Stimulated activated CD4-positive, alpha-beta T cell treated with anti-CD3 and anti-CD28 coated beads, TNF-alpha, amount 100 ng/mL, for 48 hours (primary cell): Measurements from ENCODE around the gene TBRG1.
A peak's percentile ranks its signal among the peaks of the same experiment; 100 is the strongest.

Source experiments
- DNase-seq, 3 donors: peaks; one replicate each; pipeline ENCODE4 v3.0.0-alpha.2; 2020; ENCODE audit warnings: low read depth in 3 of 3

The TBRG1 gene

DNA sequence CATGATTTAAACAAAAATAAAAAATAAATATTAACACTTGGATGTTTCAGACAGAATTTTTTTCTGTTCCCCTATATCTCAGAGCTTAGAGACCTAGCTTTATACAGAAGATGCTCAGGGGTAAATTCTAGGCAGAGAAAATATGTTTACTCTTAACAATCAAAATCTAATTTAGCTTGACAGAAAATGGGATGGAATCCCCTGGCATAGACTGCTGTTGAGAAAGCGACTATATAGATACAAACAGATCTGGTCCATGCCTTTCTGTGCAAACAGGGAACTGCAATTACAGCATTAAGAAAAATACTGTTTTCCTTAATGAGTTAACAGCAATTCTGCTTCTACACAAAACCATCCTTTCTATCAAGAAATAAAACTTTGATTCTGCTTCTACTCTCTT lies 36.3 kb downstream of the TBRG1 start:
- no peak for DNase-seq

DNA sequence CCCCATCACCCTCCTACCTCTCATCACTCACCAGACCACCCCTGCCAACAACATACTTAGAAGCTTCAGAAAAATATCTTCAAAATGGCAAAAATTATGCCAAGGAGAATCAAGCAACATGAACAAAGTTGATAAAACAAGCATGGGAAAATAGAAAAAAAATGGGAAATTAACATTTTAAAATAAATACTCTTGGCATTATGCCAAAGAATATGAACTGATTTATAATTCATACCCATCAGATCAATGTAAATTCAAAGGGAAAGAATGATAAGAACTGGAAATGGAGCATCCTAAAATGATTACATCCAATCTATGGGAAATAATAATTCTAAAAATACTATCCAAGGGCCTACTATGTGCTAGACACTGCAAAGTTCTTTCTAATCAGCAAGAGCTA lies 38.9 kb downstream of the TBRG1 start:
- no peak for DNase-seq

DNA sequence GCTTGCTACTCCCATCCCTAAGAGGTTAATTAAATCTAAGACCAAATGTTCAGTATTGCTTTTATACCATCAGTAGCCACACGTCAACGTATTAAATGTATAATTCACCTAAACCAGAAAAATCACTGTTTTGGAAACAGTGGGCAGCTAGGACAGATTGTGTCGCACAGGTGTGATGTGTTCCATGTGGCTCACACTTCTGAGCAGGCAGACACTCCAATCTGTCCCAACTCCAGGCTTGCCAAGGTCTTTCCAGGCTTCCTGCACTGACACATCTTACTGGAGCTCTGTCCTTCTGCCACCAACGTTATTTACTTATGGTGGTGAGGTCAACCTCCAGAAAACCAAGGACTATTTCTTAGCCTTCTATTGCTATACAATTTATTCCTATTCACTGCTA lies 39.4 kb downstream of the TBRG1 start:
- no peak for DNase-seq

DNA sequence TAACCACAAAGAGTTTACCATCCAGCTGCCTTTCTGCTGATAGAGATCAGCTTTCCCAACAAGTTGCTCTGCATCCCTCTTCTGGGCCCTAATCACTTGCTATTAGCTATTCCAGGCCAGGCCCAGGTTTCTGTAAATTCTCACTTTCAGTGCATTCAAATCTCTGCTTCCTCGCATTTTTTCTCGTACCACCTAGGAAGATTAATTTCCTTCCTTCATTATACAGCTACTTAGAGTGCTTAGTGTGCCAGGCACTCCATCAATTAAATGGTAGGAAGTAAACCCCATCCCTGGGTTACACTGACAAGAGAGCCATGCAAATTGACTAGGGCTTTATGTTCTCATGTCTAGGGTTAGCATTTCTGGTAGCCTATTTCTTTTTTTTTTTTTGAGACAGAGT lies 41.2 kb downstream of the TBRG1 start:
- DNase-seq: no peak

DNA sequence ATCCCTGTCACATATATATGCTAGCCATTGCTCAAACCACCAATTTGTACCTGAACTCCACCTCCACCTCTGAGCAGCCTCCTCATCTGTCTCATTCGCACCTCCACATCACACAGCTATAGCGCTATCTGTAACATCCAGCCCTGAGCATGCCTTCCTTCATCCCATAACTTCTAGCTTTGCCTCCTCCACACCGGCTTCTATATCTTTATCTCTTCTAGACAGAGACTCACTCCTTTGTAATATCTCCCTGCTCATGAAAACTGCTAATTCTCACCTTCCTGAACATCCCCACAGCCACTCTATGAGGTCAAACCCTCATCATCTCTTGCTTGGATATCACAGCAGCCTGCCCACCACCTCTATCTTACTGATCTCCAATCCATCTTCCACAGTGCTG lies 44.9 kb downstream of the TBRG1 start:
- DNase-seq: no peak

DNA sequence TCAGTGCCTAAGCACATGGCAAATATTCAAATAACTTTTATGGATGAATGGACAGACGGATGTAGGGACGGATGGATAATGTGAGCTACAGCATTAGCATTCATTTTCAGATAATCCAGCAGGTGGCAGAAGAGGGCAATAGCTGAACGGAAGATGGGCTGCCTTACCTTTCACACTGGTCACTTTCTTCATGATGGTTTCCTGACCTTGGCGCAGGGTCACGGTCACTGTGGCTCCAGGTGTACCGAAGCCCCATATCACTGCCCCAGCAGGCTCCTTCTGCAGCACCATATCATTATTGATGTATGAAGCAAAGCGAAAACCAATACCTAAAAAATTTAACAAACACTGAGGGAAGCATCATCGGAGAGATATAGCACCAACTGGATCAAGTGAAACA lies 46.5 kb downstream of the TBRG1 start:
- DNase-seq: peak in 2 of 3 donors; percentile 11 to 40

DNA sequence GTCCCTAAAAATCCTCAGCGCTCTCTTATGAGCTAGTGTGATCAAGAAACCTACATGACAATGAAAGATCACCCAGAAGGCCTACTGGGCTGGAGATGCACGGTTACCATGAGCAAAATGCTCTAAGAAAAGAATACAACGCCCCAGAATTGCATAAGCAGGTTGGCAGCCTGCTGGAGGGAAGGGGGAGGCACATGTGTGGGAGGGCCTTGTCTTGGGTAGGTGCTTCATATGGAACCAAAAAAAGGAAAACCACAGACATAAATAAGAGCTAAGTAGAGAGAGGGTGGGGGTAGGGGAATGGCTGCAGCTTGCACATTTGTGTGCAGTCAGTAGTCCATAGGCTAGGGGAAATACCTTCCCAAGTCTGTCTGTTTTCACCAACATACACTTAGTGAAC lies 48.1 kb downstream of the TBRG1 start:
- DNase-seq: no peak

DNA sequence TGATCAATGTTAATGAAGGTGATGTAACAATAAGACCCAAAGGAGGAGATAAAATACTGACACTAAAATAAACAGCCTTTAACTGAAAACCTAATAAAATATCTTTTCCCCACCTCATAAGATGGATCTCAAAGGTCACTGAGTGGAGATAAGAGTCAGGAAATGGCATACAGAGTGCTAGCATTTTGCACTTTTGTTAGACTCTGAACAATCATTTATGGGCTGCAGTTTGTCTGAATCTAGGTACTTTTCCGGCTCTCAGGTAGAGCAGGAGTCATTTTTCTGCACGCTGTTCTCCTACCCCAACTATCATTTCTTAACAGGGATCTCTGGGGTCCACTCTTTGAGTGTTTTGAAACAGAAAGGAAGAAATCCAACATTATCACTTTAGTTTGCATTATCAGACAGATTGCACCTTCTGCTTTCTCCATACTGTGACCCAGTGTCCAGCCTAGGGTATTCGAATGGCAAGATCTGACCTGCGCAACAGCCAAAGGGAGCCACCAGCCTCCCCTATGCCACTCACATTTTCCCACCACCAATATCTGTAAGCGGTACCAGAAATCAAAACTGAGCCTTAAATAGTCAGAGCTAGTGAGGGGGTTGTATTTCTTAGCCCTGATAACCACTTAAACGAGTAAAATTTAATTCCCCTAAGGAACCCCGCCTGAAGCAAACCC lies 50.0 kb downstream of the TBRG1 start:
- DNase-seq: no peak

DNA sequence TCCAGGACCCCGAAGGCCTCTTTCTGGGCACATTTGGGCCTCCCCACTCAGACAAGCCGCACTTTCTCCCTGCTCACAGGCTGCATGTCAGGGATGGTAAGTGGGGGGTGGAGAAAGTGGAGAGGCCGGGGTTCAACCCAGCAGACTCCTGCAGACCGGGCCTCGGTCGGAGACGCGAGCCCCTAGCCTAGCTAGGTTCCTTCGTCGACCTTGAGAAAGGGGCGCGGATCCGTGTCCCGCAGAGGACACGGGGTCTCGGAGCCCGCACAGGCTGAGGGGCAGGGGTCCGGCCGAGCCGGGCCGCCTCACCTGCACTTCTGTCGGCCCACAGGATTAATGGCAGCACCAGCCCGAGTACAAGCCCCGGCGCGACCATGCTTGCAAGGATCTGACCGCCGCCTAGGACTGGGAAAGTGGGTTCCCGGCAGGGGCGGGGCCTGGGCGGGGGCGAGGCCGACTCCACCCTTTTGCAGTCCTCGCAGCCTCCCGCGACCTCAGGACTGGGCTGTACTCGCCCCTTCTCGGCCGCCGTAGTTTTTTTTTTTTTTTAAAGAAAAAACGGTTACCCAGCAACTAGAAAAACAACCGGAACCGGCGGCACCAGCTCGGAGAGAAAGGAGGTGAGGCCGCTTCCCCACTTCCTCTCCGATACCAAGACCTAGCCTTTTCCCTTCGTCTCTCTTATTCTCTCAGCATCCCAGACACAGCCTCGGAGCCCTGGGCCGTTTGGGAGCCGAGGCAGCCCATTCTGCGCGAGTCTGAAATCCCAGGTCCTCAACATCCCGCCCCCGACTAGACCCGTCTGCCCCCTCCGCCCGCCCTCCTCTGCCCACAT lies 50.9 kb downstream of the TBRG1 start, which contains the start of the genes SIAE and SPA17:
TSS of gene SIAE (minus strand) at position 407 of the 835 bp plus-strand sequence. CDS start at position 376, 31 bp downstream.
TSS of gene SPA17 (plus strand) at position 572 of the 835 bp plus-strand sequence. CDS start 1,361 bp downstream, outside the sequence.
- DNase-seq: peak; percentile 80 to 84 (median 82)

DNA sequence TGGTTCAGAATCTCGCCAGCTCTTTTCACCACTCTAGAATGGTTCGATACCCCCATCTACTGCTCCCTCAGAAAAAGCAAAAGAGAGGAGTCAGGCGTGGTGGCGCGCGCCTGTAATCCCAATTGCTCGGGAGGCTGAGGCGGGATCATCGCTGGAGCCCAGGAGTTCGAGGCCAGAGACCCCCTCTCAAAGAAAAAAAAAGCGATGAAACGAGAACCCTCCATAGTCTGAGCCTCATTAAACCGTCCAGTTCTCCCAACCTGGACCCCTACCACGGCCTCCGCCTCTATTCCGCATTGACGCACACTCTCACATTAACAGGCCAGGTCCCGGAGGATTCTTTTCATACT lies 51.5 kb downstream of the TBRG1 start:
- DNase-seq: no peak

DNA sequence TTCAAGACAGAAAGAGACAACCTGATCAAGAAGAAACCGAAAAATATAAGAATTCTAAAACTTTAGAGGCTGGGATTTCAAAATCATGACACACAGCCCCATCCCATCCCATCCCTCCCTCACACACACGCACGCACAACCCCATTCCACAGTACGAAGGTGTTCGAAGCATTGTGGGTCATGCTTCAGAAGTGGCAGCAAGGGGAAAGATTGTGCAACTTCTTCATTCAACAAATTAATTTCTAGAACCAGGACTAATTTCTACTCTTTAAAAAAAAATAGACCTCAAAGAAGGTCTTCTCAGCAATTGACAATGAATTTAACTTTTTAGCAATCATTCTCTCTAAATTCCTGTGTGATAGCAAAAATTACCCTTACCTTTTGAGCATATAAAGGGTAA lies 51.9 kb downstream of the TBRG1 start:
- no peak for DNase-seq

DNA sequence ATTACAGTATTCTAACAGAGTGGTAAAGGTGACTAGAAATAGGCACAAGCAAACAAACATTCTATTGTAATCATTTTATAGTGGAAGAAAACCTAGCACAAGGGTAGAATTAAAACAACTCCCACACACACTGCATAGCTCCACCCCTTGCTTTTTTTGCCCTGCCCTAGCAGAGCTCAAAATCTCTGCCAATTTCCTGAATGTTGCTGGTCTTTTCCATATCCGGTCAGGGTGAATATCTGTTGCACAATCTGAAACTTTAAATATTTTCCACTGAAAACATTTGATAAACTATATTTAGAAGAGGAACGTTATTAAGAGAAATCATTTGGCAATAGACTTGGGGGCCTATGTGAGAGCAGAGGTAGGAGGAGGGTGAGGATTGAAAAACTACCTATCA lies 53.7 kb downstream of the TBRG1 start:
- no peak for DNase-seq

DNA sequence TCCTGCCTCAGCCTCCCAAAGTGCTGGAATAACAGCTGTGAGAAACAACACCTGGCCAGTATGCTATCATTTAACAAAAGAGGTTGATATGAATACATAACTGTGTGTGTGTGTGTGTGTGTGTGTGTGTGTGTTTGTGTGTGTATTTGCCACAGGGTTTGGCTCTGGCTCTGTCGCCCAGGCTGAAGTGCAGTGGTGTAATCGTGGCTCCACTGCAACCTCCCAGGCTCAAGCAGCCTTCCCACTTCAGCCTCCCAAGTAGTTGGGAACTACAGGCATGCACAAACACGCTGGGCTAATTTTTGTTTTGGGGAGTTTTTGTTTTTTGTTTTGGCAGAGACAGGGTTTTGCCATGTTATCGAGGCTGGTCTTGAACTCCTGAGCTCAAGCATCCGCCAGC lies 55.8 kb downstream of the TBRG1 start:
- no peak for DNase-seq

DNA sequence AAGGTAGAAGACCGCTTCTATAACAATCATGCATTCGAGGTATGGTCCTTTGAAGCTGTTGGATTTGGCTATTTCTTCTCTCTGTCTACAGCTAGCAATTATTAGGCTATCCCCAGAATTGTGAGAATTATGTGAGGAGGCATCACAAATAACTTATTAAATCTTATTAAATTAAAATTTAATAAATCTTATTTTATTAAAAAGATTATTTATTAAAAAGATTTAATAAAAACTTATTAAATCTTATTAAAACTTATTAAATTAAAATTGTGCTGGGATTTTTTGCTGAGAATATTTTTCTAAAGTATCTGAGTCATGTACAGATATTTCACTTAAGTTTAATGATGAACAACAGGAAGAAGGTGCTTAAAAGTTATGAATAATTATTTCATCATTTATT lies 58.8 kb downstream of the TBRG1 start:
- no peak for DNase-seq

DNA sequence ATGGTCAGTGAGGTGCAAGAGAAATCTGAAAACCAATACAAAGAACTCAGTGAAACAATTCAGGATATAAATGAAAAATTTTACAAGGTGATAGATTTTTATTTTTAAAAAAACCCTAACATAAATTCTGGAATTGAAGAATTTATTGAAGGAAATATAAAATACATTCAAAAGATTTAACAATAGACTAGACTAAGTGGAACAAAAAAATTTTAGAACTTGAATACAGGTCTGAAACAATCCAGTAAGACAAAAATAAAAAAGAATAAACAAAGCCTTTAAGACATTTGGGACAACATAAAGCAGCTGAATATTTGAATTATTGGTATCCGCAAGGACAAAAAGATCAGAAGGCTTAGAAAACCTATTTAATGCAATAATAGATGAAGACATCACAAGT lies 59.8 kb downstream of the TBRG1 start:
- DNase-seq: no peak
